Ectodermal cell (in vitro differentiated cells): ENCODE data around the gene NUBP2.

ENCODE experiments used
- H3K27ac ChIP-seq: 2 replicates; pipeline ENCODE4 v1.7.0; 2013; ENCODE audit warnings: mild to moderate bottlenecking, low read depth, low read length; ENCODE audit not compliant: insufficient read depth, poor library complexity, severe bottlenecking
- H3K27me3 ChIP-seq: 2 replicates; pipeline ENCODE4 v1.7.0; 2013; ENCODE audit warnings: mild to moderate bottlenecking, low read length; ENCODE audit not compliant: insufficient read depth, control insufficient read depth, poor library complexity, severe bottlenecking
- H3K36me3 ChIP-seq: one replicate; pipeline ENCODE4 v1.7.0; 2013; ENCODE audit warnings: low read length; ENCODE audit not compliant: control insufficient read depth, insufficient read depth
- H3K4me1 ChIP-seq: one replicate; pipeline ENCODE4 v1.7.0; 2013; ENCODE audit warnings: low read length; ENCODE audit not compliant: control insufficient read depth, insufficient read depth
- H3K4me3 ChIP-seq: 2 replicates; pipeline ENCODE4 v1.7.0; 2013; ENCODE audit warnings: low read depth, low read length, control low read depth; ENCODE audit not compliant: insufficient read depth
- H3K9me3 ChIP-seq: 2 replicates; pipeline ENCODE4 v1.7.0; 2013; ENCODE audit warnings: mild to moderate bottlenecking, low read length, moderate library complexity; ENCODE audit not compliant: control insufficient read depth
- WGBS, 2 experiments: methylation state at CpG; one replicate each; pipeline ENCODE4 v1.1.7; 2013; ENCODE audit warnings: missing lambda C conversion rate in 2 of 2; 5-methylcytosine and 5-hydroxymethylcytosine counted together

The NUBP2 gene

DNA sequence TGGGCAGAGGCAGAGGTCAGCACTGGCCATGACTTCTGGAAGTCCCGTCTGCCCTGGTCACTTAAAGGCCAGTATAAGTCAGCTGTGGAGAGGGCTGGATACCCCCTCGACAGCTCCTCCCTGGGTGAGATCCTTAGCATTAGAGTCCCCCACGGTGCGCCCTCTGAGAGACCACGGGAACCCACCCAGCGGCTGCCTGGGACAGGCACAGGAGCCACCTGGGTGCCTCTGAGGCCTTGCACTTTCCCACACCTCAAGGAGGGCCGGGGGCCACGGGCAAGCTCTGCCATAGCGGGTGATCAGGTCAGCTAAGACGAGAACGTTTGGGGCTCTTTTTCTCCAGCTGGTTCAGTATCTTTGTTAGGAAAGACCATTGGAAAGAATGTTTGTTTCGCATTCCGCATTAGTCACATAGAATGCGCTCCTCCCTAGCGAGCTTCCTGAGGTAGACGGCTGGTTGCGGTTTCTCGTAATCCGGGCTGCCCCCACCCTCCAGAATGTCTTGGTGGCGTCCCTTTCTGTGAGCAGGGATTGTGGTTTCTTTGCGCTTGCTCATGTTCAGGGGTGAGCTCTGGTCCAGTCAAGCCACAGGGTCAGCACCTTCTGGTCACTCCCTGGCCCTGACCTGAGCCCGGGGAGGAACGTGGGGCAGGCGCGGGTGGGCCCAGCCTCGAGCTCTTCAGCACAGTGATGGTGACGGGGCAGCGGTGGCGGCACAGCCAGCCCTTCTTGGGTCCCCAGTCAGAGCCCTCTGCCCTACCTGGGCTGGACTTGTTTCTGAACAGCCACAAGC lies 36.7 kb upstream of the NUBP2 start:
- peak overlapping the region; percentile 87 for H3K27ac ChIP-seq
- H3K27me3 ChIP-seq, result no peaks in the 10 kb centered on the region
- no peak overlapping the region for H3K4me3 ChIP-seq
- peaks cover 4% of the 10 kb centered on the region for H3K36me3 ChIP-seq
- 93 to 95% methylated on average over 29 of the region's 29 CpGs for WGBS, 2 experiments
- no peaks in the 10 kb centered on the region for H3K9me3 ChIP-seq
- H3K4me1 ChIP-seq, result no peaks in the 10 kb centered on the region

DNA sequence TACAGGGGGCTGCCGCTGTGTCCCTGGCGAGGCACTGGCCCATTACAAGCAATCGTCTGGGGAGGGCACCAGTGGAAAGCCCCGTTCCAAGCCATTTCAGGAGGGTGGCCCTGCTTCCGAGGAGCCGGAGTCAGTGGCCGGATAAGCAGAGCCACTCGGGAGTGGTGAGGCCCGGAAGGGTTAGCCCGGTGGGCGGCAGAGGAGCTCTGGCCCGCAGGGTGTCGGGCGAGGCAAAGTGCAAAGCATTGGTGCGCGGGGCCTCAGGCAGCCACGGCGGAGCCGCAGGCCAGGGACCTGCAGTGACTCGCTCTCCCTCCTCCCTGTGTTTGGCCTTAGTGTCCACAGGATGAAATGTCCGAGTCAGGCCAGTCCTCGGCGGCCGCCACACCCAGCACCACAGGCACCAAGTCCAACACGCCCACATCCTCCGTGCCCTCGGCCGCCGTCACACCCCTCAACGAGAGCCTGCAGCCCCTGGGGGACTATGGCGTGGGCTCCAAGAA lies 36.0 kb upstream of the NUBP2 start:
- H3K4me3 ChIP-seq, result no peak overlapping the region
- H3K9me3 ChIP-seq, result no peaks in the 10 kb centered on the region
- WGBS, 2 experiments, result 96% methylated on average over 31 of the region's 31 CpGs
- H3K36me3 ChIP-seq, result peaks cover 4% of the 10 kb centered on the region
- H3K27ac ChIP-seq, result peak overlapping the region; percentile 26
- H3K4me1 ChIP-seq, result no peaks in the 10 kb centered on the region
- H3K27me3 ChIP-seq, result no peaks in the 10 kb centered on the region

DNA sequence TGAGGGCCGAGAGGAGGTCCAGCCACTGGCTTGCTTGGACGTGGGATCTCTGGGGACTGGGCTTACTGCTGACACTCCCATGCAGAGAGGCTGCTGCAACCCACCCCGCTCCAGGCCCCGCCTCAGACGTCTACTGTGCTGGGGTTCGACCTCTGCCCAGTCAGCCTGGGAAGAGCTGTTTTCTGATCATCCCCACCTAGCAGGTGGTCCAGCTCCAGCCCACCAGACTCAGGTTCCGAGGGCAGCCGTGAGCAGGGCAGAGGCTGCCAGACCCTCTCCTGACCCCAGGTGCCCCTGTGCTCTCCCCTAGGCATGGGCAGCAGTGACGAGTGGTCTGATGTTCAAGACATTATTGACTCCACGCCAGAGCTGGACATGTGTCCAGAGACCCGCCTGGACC lies 34.8 kb upstream of the NUBP2 start:
- no peaks in the 10 kb centered on the region for H3K9me3 ChIP-seq
- peaks cover 9% of the 10 kb centered on the region for H3K36me3 ChIP-seq
- H3K27ac ChIP-seq, result no peak overlapping the region
- WGBS, 2 experiments, result 95% methylated on average over 11 of the region's 11 CpGs
- H3K4me1 ChIP-seq, result no peaks in the 10 kb centered on the region
- no peak overlapping the region for H3K4me3 ChIP-seq
- no peaks in the 10 kb centered on the region for H3K27me3 ChIP-seq

DNA sequence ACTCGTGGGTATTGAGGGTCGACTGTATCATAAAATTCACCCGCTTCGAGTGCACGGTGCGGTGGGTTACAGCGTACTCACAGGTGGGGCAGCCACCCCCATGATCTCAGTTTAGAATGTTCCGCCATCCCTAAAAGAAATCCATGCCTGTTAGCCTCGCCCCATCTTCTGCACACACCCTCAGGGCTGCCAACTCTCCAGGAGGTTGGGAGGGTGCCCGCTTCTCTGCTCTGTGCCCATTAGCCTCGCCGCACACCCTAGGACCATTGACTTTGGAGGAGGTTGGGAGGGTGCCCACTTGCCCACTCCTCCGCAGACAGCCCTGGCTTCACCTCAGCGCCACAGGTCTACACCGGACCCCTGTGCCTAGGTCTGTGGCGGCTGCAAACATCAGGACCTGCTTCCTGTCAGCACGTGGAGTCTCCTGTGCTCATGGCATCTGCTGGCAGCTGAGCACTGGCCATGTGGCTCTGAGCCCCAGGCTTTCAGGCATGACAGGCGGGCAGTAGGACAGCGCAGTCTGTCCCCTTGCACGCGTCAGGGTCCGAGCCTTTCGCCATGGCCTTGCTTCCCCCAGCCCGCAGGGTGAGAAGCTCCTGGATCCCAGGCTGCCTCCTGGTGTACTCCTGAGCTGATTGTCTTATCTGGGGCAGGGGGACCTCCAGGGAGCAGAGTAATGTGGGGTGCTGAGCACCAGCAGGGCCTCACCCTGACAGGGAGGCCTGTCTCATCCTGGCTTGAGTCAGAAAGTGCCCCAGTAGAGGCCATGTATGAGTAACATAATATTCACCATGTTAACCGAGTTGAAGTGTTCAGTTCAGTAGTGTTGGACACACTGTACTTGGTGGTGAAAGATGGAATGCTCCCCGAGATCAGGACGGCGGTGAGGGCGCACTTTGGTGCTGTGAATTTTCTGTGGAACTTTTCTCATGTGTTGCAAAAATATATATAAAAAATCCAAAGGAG lies 33.3 kb upstream of the NUBP2 start:
- no peaks in the 10 kb centered on the region for H3K27me3 ChIP-seq
- peaks cover 9% of the 10 kb centered on the region for H3K36me3 ChIP-seq
- WGBS, 2 experiments, result 96 to 97% methylated on average over 26 to 29 of the region's 29 CpGs
- H3K4me3 ChIP-seq, result no peak overlapping the region
- no peaks in the 10 kb centered on the region for H3K4me1 ChIP-seq
- no peaks in the 10 kb centered on the region for H3K9me3 ChIP-seq
- H3K27ac ChIP-seq, result no peak overlapping the region

DNA sequence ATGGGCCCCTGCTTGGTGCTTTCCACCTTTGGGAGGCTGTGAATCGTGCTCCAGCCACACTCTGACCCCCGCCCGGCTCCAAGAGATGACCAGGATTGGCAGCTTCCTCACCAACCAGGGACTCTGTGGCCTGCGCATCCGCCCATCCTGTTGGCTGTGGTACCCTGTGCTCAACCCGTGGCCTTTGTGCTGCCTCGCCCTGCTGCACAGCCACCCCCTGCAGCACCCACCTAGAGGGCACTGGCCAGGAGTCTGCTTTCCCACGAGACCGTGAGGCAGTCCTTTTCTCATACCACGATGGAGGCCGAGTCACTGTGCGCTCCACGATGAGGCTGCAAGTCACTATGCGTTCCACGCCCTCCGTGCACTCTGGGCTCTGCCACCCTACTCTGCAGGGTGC lies 30.8 kb upstream of the NUBP2 start:
- no peaks in the 10 kb centered on the region for H3K4me1 ChIP-seq
- no peak overlapping the region for H3K27ac ChIP-seq
- H3K36me3 ChIP-seq, result peaks cover 8% of the 10 kb centered on the region
- WGBS, 2 experiments, result 96 to 97% methylated on average over 16 of the region's 16 CpGs
- no peaks in the 10 kb centered on the region for H3K27me3 ChIP-seq
- H3K9me3 ChIP-seq, result no peaks in the 10 kb centered on the region
- no peak overlapping the region for H3K4me3 ChIP-seq

DNA sequence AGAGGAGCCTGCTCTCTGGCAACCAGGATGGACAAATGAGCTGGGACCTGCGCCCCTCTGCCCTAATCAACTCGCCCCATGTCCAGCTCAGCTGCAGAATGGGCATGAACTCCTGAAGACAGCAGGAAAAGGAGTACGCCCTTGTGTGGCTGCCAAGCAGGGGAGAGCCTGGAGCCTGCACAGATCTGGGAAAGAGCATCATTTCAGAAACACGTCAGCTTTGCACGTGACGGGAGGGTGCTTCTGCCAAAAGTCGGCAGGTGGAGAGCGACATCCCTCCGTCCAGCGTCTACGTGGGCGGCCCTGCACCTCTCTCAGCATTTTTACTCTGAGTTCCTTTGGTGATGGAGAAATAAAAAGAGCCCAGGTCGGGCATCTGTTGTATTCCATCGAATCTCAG lies 29.9 kb upstream of the NUBP2 start:
- Histone ChIP-seq H3K4me3 (no peak overlapping the region), H3K9me3 (no peaks in the 10 kb centered on the region), H3K27ac (no peak overlapping the region), H3K36me3 (peaks cover 6% of the 10 kb centered on the region), H3K4me1 (no peaks in the 10 kb centered on the region), H3K27me3 (no peaks in the 10 kb centered on the region)
- WGBS, 2 experiments, result 93 to 94% methylated on average over 14 of the region's 14 CpGs

DNA sequence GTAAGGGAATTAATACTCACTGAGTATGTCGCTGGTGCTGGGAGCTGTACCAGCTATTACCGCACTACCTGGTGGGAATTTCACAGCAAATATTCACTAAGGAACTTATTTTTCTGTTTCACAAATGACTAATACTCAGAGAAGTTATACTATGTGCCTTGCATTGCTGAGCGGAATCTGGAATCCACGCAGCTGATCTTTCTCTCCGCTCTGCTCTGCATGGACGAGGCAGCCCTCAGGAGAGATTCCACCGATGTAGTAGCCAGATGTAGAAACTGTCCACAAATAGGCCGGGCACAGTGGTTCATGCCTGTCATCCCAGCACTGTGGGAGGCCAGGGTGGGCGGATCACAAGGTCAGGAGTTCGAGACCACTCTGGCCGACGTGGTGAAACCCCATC lies 28.6 kb upstream of the NUBP2 start:
- 94 to 96% methylated on average over 12 of the region's 12 CpGs for WGBS, 2 experiments
- H3K9me3 ChIP-seq, result no peaks in the 10 kb centered on the region
- H3K4me3 ChIP-seq, result no peak overlapping the region
- no peaks in the 10 kb centered on the region for H3K4me1 ChIP-seq
- peaks cover 8% of the 10 kb centered on the region for H3K36me3 ChIP-seq
- H3K27me3 ChIP-seq, result no peaks in the 10 kb centered on the region
- no peak overlapping the region for H3K27ac ChIP-seq

DNA sequence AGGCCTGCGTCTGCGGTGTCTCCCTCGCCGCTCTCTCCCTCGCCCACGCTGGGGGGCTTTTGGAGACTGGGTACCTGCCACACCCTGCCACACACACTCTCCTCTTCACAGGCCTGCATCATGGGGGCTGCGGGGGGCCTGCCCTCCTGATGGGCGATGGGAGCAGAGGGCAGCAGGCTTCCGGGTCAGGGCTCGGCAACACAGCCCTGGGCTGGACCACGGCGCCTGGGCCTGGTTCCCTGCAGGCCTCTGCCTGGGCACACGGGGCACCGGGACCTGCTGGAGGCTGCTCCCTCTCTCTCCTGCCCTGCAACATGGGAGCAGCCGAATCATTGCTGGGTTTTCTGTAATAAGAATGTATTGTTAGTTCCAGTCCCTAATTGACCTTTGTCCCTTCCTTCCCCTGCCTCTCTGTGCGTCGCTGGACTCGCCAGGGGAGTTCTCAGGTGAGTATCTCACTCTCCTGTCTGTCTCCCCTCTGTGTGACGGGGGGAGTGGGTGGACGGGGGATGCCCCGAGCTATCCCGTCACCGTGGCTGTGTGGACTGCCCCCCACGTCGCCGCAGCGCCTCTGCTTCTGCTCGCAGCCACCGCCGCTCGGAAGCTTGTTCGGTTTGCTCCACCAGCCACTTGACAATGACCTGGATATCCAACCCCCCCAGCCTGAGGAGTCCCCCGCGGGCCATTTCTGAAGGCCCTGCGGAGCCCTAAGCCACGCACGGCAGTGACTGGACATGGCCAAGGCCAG lies 24.9 kb upstream of the NUBP2 start:
- H3K4me1 ChIP-seq, result peaks cover 3% of the 10 kb centered on the region
- 93 to 95% methylated on average over 36 to 37 of the region's 37 CpGs for WGBS, 2 experiments
- H3K27ac ChIP-seq, result no peak overlapping the region
- no peak overlapping the region for H3K4me3 ChIP-seq
- H3K9me3 ChIP-seq, result no peaks in the 10 kb centered on the region
- no peaks in the 10 kb centered on the region for H3K27me3 ChIP-seq
- peaks cover 3% of the 10 kb centered on the region for H3K36me3 ChIP-seq

DNA sequence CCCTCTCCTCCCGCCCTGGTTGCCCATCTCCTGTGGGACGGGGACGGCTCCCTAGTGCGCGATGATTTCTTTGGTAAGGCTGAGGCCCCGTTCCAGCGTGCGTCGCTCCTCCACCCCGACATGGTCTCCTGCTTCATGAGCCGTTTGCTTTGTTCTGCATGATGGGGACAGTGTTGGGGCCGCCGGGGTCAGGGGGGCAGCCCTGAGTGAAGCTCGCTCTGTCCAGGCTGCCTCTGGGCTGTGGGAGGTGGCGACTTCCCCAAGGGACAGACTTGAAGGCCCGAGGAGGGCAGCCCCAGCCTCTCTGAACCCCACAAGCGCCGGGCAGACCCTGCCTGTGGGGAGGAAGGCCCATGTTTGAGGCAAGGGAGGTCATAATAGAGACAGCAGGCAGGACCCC lies 23.8 kb upstream of the NUBP2 start:
- Histone ChIP-seq H3K36me3 (peaks cover 3% of the 10 kb centered on the region), H3K27ac (no peak overlapping the region), H3K4me1 (peaks cover 5% of the 10 kb centered on the region), H3K4me3 (no peak overlapping the region), H3K27me3 (no peaks in the 10 kb centered on the region), H3K9me3 (no peaks in the 10 kb centered on the region)
- 94% methylated on average over 18 of the region's 18 CpGs for WGBS, 2 experiments
